Measurements from ENCODE around the gene CPLX3.

Gene CPLX3

DNA sequence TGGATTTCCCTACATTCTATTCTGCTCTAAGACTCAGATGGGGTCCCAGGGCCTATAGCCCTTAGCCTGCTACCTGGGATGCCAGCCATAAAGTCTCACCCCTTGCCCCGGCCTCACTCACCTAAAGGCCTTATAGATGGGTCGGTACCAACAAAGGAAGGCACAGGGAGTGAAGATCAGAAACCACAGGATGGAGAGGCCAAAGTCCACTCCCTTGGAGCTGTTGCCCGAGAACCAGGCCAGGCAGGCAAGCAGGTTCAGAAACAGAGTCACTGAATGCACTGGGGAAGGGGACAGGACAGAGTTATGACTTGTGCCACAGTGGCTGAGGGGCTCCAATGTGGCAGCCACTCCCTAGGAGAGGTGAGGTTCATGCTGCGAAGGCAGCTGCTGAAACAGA, 24.0 kb downstream of the CPLX3 start:
- DNase-seq: no peak

- no peak for DNase-seq
These were observed 25.5 kb downstream of the CPLX3 start for GRCh38 chr15:74851960-74852359.

- DNase-seq: no peak
These were observed 28.1 kb downstream of the CPLX3 start for GRCh38 chr15:74854453-74855022.

DNA sequence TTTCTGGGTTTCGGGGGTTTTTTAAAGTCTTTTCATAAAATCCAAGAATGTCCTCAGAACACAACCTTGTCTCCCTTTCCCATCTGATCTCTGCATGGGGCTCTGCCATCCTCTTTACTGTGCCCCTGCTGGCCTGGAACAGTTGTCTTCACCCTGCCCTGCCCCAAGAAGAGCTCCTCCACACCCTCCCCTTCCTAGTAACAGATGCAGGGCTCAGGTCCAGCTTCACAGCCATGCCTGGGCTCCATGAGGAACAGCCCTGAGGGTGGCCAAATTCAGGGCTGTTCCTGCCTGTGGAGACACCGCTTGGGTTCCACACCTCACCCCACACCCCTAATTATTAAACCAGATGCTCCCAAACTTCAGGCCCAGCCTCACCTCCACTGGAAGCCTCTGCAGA, 29.4 kb downstream of the CPLX3 start:
- no peak for DNase-seq

- DNase-seq: no peak
These were observed 30.1 kb downstream of the CPLX3 start for GRCh38 chr15:74856537-74856936.

- no peak for DNase-seq
These were observed 30.7 kb downstream of the CPLX3 start for GRCh38 chr15:74857082-74857655.

- no peak for DNase-seq
These were observed 31.4 kb downstream of the CPLX3 start for GRCh38 chr15:74857671-74858368.

DNA sequence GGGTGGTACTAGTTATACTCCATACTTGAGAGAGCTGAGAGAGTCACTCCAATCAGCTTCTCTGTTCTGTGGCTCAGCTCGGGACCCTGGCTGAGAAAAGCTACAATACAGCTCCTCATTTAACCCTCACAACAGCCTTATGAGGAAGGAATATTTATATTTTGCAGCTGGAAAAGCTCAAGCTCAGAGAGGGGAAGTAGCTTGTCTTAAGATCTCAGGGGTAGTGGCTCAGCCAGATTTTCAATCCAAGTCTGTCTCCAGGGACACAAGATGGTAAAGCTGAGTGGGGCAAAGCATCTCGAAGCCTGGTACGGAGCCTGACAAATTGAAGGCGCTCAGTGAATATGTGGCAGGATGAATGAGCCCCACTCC, 31.9 kb downstream of the CPLX3 start:
- no peak for DNase-seq

GRCh38 chr15:74863239-74864056, 37.0 kb downstream of the CPLX3 start:
- no peak for DNase-seq

- DNase-seq: no peak
These were observed 37.9 kb downstream of the CPLX3 start for GRCh38 chr15:74864296-74864695.

DNA sequence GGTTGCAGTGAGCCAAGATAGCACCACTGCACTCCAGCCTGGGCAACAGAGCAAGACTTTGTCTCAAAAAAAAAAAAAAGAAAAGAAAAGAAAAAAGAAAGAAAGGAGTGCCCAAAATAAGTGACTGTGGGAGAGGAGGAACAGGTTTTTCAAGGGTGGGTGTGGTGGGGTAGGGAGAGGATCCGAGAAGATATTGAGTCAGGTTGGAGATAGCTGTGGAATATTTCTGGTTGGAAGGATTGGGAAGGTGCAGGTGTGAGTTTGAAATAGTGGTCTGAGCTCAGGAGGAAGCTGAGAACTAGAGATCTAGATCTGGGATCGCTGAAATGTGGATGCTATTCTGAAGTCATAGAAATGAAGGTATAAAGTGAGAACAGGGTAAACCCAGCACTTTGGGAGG, 38.9 kb downstream of the CPLX3 start:
- DNase-seq: no peak

DNA sequence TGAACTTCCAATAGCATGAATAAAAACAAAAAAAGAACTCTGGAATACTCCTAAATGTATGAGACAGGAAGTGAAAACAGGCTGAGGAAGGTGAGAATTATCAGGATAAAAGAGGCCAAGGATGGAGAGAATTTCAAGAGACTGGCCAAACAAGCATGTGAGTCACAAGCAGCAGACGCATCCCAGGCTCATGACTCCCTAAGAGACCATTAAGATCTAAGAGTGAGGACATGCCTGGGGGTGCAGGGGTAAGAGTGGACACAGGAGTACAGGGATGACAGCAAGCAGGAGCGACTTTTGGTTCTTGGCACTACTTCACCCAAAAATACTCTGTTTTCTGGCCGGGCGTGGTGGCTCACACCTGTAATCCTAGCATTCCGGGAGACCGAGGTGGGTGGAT, 39.7 kb downstream of the CPLX3 start:
- no peak for DNase-seq

DNA sequence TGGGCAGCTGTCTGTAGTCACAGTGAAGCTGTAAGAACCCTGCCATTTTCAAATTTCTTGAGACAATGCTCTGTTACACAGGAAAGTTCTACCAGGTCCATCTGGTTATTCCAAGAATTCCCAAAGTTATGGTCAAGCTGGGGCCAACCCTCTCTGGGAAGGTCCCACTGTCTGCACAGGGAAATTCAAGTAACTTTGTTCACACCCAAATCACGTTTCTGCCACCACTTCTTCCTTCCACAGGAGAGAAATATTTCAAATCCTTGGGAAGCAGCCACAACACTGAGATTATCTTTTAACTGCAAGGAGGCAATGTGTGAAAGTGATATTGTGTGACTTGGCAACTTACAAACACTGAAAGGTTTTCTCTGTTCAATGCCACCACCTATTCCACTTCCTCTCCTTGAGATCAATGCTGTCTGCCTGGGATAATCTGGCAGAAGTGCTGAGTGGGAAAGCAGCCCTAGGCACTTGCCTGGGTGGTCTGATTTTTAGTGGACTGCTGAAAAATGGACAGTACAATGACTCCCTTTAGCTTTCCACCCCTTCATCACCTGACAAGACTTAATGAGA, 41.1 kb downstream of the CPLX3 start:
- no peak for DNase-seq

DNA sequence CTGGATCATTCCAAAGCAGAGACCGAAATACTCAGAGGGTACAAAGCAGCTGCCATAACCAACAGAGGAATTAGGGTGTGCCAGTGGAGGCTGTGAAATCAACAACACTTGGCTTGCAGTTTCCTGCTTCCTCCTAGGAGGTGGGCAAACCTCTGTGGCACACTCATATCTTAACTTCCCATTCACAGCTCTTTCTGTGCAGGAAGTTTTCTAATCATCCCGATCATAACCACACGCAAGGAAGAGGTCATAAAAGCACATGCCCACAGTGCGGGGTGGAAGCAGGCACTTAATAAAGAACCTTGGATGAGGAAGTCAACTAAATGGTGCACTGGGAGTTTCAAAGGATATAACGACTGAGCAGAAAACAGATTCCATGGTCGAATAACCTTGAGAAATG, 41.6 kb downstream of the CPLX3 start:
- no peak for DNase-seq

- no peak for DNase-seq
These were observed 42.9 kb downstream of the CPLX3 start for GRCh38 chr15:74869372-74869725.

DNA sequence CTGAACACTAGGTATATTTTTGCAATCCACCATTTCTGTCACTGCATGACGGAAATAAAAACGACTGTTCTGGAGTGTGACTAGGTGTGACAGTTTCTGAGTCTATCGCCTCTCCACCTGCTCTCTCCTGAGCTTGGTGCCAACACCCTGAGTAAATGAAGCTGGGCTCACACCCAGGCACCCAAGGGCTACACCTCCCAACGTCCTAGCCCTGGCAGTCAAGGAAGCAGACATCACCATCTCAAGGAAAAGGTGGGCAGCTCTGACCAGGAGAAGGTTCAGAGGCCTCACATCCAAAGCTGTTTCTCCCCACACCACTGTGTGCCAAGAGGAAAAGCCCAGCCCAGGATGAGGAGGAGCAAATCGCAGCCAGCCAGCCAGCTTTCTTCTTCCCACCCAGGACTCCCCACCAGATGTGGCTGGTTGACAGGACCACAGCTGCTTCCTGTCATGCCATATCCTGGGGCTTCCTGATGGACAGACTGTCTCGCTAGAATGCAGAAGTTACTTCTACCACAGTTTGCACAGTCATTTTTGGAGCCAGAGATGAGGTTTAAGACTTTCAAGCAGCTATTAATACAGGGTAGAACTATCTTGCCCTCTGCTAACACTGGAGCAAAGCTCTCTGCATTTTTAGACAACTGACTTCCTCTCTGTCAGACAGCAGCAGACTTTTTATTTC, 43.4 kb downstream of the CPLX3 start:
- DNase-seq: no peak

DNA sequence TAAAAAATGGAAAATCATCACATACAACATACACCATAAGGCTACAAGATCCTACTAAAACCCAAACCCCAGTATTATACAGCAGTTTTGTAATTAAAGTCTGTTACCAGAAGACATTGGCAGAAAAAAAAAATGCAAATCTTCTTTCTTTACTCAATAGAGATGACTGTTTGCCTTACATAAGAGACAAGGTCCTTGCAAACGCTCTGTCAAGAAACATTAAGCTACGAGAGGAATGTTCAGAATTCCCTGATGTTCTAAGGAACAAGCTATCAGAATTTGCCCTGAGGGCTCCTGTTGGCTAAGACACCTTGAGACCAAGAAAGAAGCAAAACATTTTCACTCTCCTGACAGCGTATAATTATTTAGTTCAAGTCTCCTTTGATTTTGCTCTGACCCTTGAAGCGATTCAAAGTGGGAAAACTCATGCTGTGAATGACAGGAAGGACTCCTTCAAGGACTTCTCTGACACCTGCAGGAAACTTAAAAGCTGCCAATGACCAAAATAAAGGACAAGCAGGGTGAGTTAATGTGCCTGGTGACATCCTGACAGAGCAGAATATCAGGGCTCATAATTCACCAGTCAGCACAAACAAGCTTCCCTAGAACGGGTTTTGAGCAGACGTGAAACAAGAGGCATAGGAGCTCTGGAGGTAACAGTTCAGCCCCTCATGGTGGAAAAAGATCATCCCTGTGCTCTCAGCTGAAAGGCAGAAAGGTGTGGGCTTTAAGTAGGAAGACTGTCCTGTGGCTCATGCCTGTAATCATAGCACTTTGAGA, 44.2 kb downstream of the CPLX3 start:
- no peak for DNase-seq

DNA sequence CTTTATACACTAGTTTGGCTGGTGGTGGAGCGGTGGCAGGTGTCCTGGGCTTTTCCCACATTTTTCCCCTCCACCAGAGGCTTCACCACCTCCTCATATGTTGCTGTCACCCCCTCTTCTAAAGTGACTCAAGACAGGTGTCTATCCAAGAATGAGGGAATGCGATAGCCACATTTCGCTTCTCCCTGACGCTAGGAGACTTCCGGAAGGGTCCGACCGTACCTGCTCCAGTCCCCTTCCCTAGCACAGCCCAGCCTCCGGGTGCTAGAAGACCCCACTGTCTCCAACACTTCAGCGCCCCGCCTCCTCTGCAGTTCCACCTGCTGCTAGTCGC, 46.2 kb downstream of the CPLX3 start:
- no peak for DNase-seq

- peak; percentile 82 to 87 for DNase-seq
These were observed 46.8 kb downstream of the CPLX3 start, which contains the start of gene SCAMP2 for GRCh38 chr15:74873036-74873755. Gene SCAMP2 (minus strand): TSS chr15:74873365. CDS start chr15:74873255, 110 bp downstream.

DNA sequence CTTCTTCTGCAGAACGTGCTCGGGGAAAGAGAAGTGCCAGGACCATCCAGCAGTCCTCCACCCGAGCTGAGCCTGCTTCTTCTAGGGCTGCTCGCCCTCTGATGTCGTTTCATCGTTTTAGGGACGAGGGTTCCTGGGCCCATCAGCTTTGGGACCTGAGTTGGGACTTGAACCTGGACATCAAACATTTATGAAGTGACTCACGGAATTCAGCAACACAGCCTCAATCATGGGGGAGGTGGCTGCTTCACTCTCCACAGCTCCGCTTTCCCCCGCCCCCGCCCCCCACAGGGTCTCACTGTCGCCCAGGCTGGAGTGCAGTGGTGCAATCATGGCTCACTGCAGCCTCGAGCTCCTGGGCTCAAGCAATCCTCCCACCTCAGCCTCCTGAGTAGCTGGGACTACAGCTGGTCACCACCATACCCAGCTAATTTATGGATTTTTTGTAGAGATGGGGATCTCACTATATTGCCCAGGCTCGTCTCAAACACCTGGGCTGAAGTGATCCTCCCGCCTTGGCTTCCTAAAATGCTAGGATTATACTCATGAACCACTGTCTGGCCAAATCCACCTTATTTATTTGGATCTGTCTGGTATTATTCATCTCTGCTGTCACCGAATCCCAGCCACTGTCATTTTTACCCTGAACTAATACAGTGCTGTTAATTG, 47.5 kb downstream of the CPLX3 start:
- no peak for DNase-seq

DNA sequence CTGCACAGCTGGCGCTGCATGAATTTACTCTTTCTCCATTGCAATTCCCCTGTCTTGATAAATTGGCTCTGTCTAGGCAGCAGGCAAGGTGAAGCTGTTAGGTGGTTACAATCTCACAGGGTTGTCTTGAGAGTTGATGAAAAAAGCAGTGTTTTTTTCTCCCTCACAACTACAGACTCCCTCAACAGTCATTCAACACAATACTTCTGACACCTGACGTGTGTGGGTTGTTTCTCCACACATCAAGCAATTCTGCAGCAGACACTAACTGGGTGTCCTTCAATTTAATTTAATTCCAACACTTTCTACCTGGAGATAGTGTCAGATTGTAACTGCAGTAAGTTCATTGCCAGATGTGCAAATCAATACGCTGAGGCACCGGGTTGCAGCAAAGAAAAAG, 51.8 kb downstream of the CPLX3 start:
- DNase-seq: no peak

Measured in stimulated activated CD4-positive, alpha-beta T cell treated with anti-CD3 and anti-CD28 coated beads, Interleukin-4, amount 100 ng/mL, for 4 hours (primary cell).